H54 (cell line): ENCODE results near the gene CALN1.
"Not testable (repeated sequence)": the region's sequence is repeated elsewhere in the genome, so short reads cannot be mapped to it uniquely, and the experiment has no call there.

ENCODE experiments used
- DNase-seq: peaks from one replicate; pipeline ENCODE4 v3.0.0; 2011; ENCODE audit warnings: low spot score, mixed read lengths; ENCODE audit not compliant: insufficient read length
- FAIRE-seq: peaks from 3 replicates; lab custom pipeline; 2011; peaks lifted over from hg19 to GRCh38; lab: Jason Lieb, UNC
- POLR2A ChIP-seq: IDR thresholded peaks from 2 replicates; pipeline ENCODE4 v1.6.1; 2011; ENCODE audit warnings: low read depth, mild to moderate bottlenecking, low read length

CALN1 gene

DNA sequence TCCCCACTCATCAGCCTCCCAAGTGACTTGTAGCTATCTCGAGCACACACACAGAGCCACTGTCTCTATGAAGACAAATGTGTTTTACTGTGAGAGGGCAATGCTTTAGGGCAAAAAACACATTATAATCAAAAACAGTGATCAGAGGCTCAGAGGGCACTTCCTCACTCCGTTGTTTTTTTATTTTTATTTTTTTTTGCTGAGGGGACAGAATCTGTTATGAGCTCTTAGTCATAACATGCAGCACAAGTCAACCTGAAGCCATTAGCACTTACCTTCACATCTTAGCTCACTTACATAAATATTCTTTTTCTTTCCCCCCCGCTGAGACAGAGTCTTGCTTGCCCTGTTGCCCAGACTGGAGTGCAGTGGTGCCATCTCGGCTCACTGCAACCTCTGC is 157.7 kb downstream of the CALN1 start:
- no peak for TF ChIP-seq POLR2A

DNA sequence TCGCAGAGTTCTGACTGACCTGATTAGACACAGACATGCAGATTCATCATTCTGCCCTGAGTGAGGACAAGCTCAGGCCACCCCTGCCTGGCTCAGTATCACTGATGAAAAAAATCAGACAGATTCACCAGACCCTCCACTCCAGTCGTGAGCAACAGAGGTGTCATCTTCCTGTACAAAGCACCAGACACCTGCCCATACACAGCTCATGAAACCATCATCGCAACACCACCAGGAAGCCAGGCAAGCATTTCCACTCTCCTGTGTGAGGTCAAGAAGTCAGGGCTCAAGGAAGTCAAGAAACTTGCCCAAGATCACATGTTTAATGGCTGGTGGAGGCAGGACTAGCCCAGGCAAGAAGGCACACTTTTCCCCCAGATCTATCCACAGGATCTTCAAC is 163.0 kb downstream of the CALN1 start:
- DNase-seq (no peak), FAIRE-seq (no peak)
- no peak for TF ChIP-seq POLR2A

More for the DNA sequence above, 157.7 kb downstream of the CALN1 start:
- FAIRE-seq (no peak), DNase-seq (no peak)

DNA sequence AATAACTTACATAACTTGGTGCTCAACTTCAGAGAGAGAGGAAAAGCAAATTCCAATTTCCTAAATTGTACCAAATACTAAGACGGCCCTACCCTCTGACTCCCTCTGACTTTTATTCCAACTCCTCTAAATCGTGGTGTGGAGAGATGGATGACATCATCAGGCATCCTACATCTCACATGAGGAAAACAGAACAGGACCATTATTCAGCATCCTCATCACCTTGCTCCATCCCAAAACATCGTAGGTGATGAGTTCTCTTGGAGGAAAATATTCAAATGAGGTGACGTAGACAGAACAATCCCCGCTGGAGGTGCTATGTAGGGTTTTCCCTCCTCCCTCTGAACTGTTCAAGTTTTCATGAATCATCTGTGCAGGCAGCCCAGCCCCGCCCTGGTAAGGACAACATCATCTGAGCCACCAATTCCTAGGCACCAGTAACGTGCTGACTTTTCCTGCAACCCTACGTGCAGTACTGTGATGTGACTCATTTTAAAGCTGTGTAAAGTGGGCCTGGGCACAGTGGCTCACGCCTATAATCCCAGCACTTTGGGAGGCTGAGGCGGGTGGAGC is 167.2 kb downstream of the CALN1 start:
- no peak for TF ChIP-seq POLR2A

DNA sequence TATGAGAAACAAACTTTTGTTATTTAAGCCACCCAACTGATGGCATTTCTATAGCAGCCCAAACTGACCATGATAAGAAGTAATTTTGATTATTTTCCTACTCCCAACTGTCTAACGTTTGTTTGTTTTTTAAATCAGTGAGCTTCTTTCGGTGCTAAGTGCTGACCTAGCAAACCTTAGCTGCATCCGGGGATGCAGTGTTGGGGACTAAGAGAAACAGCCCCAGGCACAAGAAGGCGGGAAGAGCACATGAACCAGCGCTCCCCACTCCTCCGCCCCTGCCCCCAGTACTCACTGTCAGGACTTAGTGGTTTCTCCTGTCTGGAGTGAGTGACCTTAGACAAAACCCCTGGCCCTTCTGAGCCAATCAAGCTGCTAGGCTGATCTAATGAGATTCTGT is 168.8 kb downstream of the CALN1 start:
- TF ChIP-seq POLR2A: no peak
- DNase-seq: no peak
- FAIRE-seq: no peak

More for the DNA sequence above, 167.2 kb downstream of the CALN1 start:
- DNase-seq (no peak), FAIRE-seq (no peak)

DNA sequence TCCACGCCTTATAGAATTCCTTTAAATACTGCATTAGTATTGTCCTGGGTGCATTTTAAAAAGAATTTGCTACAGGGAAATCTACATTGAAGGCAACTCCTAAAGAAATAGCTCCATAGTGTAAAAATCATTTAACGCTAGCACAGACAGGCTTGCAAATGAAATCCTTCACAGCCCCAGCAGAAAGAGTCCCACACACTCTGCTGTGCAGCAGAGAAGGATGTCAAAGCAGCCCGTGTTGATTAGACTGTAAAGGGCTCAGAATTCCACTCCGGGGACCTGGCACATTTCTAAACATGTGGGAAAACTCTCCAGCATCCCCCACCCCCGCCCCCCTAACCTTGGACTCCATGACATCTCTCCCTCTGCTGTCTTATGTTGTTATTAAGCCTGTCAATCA is 176.8 kb downstream of the CALN1 start:
- FAIRE-seq (no peak), DNase-seq (no peak)
- TF ChIP-seq POLR2A: no peak

DNA sequence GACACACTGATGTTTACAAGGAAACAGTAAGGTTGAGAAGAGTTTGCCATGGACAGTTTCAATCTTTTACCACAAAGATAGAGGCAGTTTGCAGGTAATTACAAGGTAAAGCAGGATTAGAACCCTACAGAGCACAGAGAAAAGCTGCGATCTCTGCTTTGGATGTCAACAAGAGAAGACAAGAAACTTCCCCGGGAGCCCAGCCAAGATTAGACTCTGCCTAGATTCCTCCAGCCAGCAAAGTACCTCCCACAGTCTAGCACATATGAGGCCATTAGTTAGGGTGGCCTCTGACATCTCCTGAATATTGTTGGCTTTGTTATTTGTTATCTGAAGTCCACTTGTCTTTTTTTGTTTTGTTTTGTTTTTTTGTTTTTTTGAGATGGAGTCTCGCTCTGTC is 178.1 kb downstream of the CALN1 start:
- DNase-seq (no peak), FAIRE-seq (no peak)
- TF ChIP-seq POLR2A: no peak

DNA sequence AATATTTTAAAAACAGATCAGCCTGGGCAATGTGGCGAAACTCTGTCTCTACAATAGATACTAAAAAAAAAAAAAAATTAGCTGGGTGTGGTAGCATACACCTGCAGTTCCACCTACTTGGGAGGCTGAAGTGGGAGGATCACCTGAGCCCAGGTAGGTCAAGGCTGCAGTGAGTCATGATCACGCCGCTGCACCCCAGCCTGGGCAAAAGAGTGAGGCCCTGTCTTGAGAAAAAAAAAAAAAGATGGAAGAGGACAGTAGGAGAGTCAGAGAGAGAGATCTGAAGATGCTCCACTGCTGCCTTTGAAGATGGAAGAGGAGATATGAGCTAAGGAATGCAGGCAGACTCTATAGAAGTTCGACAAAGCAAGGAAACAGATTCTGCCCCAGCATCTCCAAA is 181.9 kb downstream of the CALN1 start:
- no peak for TF ChIP-seq POLR2A
- no peak for DNase-seq
- no peak for FAIRE-seq

DNA sequence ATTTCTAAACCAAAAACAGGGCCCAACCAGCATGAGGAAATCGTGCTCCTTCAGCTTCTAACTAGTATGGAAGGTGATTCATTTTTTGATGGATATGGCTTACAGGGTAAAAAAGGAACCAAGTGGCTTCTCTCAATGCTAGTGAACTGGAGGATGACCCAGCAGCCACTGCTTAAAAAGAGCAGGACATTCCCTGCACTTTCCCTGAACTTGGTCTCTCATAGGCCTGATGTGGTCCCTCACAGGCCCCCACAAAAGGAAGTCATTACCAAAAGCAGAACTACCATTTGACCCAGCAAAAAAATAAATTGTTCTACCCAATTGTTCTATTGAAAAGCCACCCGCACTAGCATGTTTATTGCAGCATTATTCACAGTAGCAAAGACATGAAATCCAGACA is 188.8 kb downstream of the CALN1 start:
- no peak for FAIRE-seq
- TF ChIP-seq POLR2A: no peak
- DNase-seq: no peak

DNA sequence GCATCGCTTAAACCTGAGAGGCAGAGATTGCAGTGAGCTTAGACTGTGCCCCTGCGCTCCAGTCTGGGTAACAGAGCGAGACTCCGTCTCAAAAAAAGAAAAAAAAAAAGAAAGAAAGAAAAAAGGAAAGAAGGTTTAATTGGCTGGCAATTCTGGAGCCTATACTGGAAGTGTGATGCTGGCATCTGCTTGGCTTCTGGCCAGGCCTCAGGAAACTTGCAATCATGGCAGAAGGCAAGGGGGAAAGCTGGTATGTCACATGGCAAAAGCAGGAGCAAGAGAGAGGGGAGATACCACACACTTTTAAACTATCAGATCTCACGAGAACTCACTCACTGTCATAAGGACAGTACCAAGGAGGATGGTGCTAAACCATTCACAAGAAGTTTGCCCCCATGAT is 190.0 kb downstream of the CALN1 start:
- FAIRE-seq (no peak), DNase-seq (no peak)
- no peak for TF ChIP-seq POLR2A

DNA sequence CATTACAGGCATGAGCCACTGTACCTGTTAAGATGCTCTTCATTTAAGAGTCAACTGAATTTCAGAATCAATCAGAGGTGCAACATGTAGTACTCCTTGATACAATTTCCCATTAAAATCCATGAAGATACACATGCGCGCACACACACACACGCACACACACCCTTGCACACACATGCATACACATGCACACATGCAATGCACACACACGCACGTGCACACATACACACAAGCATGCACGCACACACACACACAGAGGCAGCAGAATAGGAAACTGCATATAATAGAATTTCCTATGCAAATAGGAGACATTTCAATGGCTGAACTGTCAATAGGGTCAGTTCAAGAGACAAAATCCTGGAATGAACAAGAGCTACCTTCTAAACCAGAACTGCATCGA is 192.6 kb downstream of the CALN1 start:
- DNase-seq: no peak
- TF ChIP-seq POLR2A: no peak
- FAIRE-seq: no peak

DNA sequence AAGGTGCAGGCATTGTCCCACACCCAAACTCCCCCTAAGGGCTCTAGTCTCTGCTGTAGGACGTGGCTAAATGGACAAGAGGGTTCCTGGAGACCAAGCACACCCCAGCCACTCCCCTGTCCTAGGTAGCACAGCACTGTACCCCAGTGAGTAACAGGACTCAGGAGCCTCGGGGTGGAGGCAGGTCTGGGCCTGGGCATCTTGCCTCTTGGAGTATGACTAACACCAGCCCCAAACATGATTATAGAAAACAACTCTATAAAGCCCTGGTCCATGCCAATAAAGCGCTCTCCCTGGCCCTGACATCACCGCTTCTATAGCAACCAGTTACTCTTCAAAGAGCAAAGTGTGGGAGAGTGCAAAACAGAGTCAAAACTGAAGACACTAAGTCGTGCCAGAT is 195.0 kb downstream of the CALN1 start:
- DNase-seq: no peak

DNA sequence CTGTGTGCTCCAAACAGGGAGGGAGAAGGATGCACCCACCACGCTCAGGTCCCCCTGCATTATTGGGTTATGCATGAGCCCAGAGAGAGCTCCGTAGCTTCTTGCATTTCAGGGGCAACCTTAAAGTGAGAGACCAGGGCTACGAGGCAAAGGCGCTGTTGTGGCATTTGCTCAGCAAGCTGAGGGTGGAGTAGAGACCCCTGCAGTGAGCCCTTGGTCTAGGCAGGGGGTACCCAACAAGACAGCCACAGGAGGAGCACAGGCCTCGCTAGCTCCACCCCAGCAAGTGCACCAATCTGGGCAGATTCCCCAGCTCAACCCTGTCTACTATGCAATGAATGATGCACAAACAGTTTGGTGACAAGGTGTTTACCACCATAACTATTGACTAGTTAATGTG is 198.4 kb downstream of the CALN1 start:
- no peak for TF ChIP-seq POLR2A
- DNase-seq: no peak
- no peak for FAIRE-seq

More for the DNA sequence above, 195.0 kb downstream of the CALN1 start:
- TF ChIP-seq POLR2A: no peak
- no peak for FAIRE-seq

DNA sequence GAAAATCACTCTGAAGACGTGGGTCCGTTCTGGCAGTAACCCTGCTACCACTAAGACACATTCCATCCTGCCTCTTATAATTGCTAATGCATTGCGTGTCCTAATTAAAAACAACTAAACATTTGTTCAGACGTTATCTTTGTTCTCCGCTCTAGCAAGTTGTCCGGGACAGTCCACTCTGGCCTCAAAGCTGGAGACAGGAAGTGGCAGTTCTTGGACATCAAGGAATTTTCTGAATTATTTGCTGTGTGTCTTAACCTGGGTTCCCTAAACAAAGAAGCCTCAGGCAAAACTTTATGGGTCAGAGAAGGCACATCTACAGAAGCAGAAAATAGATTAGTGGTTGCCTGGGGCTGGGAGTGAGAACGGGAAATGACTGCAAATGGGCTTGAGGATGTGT is 199.1 kb downstream of the CALN1 start:
- FAIRE-seq (no peak), DNase-seq (no peak)
- TF ChIP-seq POLR2A: no peak

DNA sequence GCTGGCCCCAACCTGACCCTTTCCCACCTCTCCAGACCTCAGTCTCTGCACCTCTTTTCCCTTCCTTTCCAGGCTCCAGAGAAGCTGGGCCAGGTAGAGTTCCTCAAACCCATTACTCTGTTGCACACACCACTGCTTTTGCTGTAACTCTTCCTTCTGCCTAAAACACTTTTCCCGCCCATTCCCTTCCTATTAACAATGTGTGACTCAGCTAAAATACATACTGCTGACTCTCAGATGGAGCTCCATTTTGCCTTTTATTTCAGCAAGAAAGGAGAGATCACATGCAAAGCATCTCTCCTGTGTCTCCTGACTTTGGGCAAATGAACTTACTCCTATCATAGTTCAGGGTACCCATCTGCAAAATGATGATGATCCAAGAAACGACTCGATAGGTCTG is 201.0 kb downstream of the CALN1 start:
- no peak for DNase-seq
- no peak for TF ChIP-seq POLR2A
- FAIRE-seq: no peak

DNA sequence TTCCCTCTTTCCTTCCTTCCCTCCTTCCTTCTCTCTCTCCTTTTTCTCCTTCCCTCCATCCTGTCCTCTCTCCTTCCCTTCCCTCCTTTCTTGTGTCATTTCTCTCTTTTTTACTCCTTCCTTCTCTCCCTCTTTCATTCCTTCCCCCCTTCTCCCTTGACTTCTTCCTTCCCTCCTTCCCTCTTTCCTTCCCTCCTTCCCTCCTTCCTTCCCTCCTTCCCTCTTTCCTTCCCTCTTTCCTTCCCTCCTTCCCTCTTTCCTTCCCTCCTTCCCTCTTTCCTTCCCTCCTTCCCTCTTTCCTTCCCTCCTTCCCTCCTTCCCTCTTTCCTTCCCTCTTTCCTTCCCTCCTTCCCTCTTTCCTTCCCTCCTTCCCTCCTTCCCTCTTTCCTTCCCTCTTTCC is 203.1 kb downstream of the CALN1 start:
- DNase-seq, FAIRE-seq: not testable (repeated sequence)

DNA sequence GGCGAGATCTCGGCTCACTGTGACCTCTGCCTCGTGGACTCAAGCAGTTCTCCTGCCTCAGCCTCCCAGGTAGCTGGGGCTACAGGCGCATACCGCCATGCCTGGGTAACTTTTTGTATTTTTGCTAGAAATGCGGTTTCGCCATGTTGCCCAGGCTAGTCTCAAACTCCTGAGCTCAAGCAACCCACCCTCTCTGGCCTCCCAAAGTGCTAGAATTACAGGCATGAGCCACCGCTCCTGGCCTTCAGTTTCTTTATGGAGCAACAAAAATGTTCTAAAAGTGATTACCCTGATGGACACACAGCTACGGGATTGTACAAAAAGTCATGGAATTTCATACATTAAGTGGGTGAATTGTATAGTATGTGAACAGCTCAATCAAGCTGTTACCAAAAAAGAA is 216.0 kb downstream of the CALN1 start:
- DNase-seq (no peak), FAIRE-seq (no peak)
- TF ChIP-seq POLR2A: no peak
